ENCODE results near the gene IKBKE. TPM values are rescaled to one million over a fixed set of nuclear protein-coding genes. Genes with fewer than 3 reads are reported as not detected.

Gene IKBKE
- total RNA-seq, 1 experiment from 2014 or later = 6.6 TPM

DNA sequence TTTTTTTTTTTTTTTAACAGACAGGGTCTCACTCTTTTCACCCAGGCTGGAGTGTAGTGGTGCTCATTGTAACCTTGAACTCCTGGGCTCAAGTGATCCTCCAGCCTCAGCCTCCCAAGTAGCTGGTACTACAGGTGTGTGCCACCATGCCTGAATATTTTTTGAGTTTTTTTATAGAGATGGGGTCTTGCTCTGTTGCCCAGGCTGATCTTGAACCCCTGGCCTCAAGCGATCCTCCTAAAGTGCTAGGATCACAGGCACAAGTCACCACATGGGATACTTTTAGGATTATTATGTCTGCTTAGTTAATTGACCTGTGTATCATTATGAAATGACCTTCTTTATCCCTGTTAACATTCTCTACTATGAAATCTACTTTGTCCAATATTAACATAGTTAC lies 75.1 kb downstream of the IKBKE start:
- Histone ChIP-seq H3K23me2 (ENCODE audit: insufficient read length, low read depth, low read length, poor library complexity, severe bottlenecking) (no peaks in the 10 kb centered on the region), H3K56ac (ENCODE audit: insufficient read length, low read depth, low read length) (no peak overlapping the region), H3K27ac (ENCODE audit: insufficient read length, low read depth, low read length) (no peak overlapping the region), H3T11ph (ENCODE audit: low read length) (no peak overlapping the region), H2AK5ac (ENCODE audit: insufficient read length, low read length) (no peak overlapping the region), H2BK5ac (ENCODE audit: insufficient read length, low read length) (no peak overlapping the region), H4K91ac (ENCODE audit: insufficient read length, low read depth, low read length) (no peak overlapping the region), H2BK15ac (ENCODE audit: low read depth, low read length) (no peak overlapping the region), H3K14ac (ENCODE audit: insufficient read depth, low read length) (no peak overlapping the region), H4K20me1 (ENCODE audit: control insufficient read depth, insufficient read depth, insufficient read length) (no peaks in the 10 kb centered on the region), H3K4me2 (ENCODE audit: insufficient read depth, insufficient read length, low read length) (no peak overlapping the region), H2BK120ac (ENCODE audit: low read depth, low read length, poor library complexity, severe bottlenecking) (no peak overlapping the region), H4K8ac (replicated peaks; ENCODE audit: insufficient read length, low read depth, low read length) (no peak overlapping the region), H3K23ac (ENCODE audit: insufficient read length, low read depth, low read length) (no peak overlapping the region), H4K5ac (ENCODE audit: insufficient read length, low read depth, low read length) (no peak overlapping the region), H2AFZ (ENCODE audit: low read length) (no peak overlapping the region), H3K18ac (ENCODE audit: insufficient read length, low read depth, low read length) (no peak overlapping the region), H3K4ac (ENCODE audit: low read depth, low read length) (no peak overlapping the region), H3K9me3 (ENCODE audit: control insufficient read depth, low read depth, low read length) (no peaks in the 10 kb centered on the region), H2BK20ac (ENCODE audit: low read depth, low read length, poor library complexity, severe bottlenecking) (no peak overlapping the region), H2BK12ac (ENCODE audit: insufficient read length, low read depth, low read length) (no peak overlapping the region), H3K4me1 (ENCODE audit: insufficient read depth, low read length) (no peaks in the 10 kb centered on the region; the same call in 1 of the 2 replicates), H3K27me3 (ENCODE audit: insufficient read depth, low read length) (no peaks in the 10 kb centered on the region), H3K79me2 (ENCODE audit: insufficient read depth, low read length) (no peaks in the 10 kb centered on the region), H3K9ac (ENCODE audit: extremely low read depth, insufficient read length, low read length) (no peak overlapping the region), H3K79me1 (ENCODE audit: insufficient read depth, low read depth, low read length, poor library complexity, severe bottlenecking) (no peaks in the 10 kb centered on the region)
- TF ChIP-seq, protein P1, sequence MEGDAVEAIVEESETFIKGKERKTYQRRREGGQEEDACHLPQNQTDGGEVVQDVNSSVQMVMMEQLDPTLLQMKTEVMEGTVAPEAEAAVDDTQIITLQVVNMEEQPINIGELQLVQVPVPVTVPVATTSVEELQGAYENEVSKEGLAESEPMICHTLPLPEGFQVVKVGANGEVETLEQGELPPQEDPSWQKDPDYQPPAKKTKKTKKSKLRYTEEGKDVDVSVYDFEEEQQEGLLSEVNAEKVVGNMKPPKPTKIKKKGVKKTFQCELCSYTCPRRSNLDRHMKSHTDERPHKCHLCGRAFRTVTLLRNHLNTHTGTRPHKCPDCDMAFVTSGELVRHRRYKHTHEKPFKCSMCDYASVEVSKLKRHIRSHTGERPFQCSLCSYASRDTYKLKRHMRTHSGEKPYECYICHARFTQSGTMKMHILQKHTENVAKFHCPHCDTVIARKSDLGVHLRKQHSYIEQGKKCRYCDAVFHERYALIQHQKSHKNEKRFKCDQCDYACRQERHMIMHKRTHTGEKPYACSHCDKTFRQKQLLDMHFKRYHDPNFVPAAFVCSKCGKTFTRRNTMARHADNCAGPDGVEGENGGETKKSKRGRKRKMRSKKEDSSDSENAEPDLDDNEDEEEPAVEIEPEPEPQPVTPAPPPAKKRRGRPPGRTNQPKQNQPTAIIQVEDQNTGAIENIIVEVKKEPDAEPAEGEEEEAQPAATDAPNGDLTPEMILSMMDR (conservative IDR thresholded peaks at IDR 0.05) = no peak
- H3K27ac Mint-ChIP-seq = no peak overlapping the region
- H3K4me1 Mint-ChIP-seq = peaks cover 6 to 11% of the 10 kb centered on the region in 2 experiments
- no peak for DNase-seq
- peaks cover 0 to 2% of the 10 kb centered on the region in 2 experiments; a peak in 1 of 5 replicates for H3K9me3 Mint-ChIP-seq
- no peak overlapping the region for H3K4me3 Mint-ChIP-seq
- H3K27me3 Mint-ChIP-seq (ENCODE audit: low read depth) = peaks cover 4% of the 10 kb centered on the region
- WGBS (ENCODE audit: extremely low coverage, insufficient read length, low lambda C conversion rate) = no CpG with 5 or more reads among the region's 1 CpG
- no peaks in the 10 kb centered on the region for H3K36me3 Mint-ChIP-seq (ENCODE audit: insufficient read depth in 1 of 3, low read depth in 3 of 3)

Small RNA genes within 50 kb of the gene (microRNA-seq; reads per million reads assigned to microRNA genes)
- gene MIR6769B (ENCODE audit: borderline microRNAs expressed) = not detected

Other genes with a start within 250 kb of the IKBKE start
- 0.50 and 0.81 TPM in 2 replicates for gene RASSF5, start 37.1 kb downstream of the IKBKE start, total RNA-seq (2021)
- 32.7 and 35.8 TPM in 2 replicates for gene EIF2D, start 142.0 kb downstream of the IKBKE start, total RNA-seq (2021)
- 4.0 and 4.7 TPM in 2 replicates for gene DYRK3, start 165.1 kb downstream of the IKBKE start, total RNA-seq (2021)
- 48.0 and 50.1 TPM in 2 replicates for gene MAPKAPK2, start 214.4 kb downstream of the IKBKE start, total RNA-seq (2021)

Data from H9 (cell line).